HG03460 (cell line): ENCODE data around the gene MSH3.
"Not testable (repeated sequence)": the region's sequence is repeated elsewhere in the genome, so short reads cannot be mapped to it uniquely, and the experiment has no call there.

Experiments used
- ATAC-seq: cut with Tn5 transposase; IDR thresholded peaks from one replicate; pipeline ENCODE4 v1.9.1; 2021; ENCODE audit not compliant: unreplicated experiment

Gene MSH3

GRCh38 chr5:80705216-80705769, 50.8 kb downstream of the MSH3 start:
- ATAC-seq: no peak

GRCh38 chr5:80705801-80706200, 51.3 kb downstream of the MSH3 start:
- ATAC-seq: no peak

GRCh38 chr5:80706835-80707447, 52.5 kb downstream of the MSH3 start:
- no peak for ATAC-seq

GRCh38 chr5:80707645-80708044, 53.2 kb downstream of the MSH3 start:
- no peak for ATAC-seq

GRCh38 chr5:80711216-80711615, 56.8 kb downstream of the MSH3 start:
- ATAC-seq: no peak

GRCh38 chr5:80711938-80712337, 57.5 kb downstream of the MSH3 start:
- no peak for ATAC-seq

- ATAC-seq: no peak
These were observed 58.5 kb downstream of the MSH3 start for GRCh38 chr5:80712919-80713318.

- ATAC-seq: no peak
These were observed 59.2 kb downstream of the MSH3 start for GRCh38 chr5:80713631-80714030.

GRCh38 chr5:80714570-80715298, 60.3 kb downstream of the MSH3 start:
- ATAC-seq: no peak

- ATAC-seq: no peak
These were observed 61.4 kb downstream of the MSH3 start for GRCh38 chr5:80715887-80716286.

- ATAC-seq: no peak
These were observed 65.7 kb downstream of the MSH3 start for GRCh38 chr5:80720181-80720580.

- no peak for ATAC-seq
These were observed 68.5 kb downstream of the MSH3 start for GRCh38 chr5:80722916-80723315.

GRCh38 chr5:80725446-80725845, 71.0 kb downstream of the MSH3 start:
- ATAC-seq: no peak

- ATAC-seq: no peak
These were observed 82.3 kb downstream of the MSH3 start for GRCh38 chr5:80736730-80737129.

GRCh38 chr5:80738466-80738865, 84.0 kb downstream of the MSH3 start:
- no peak for ATAC-seq

- no peak for ATAC-seq
These were observed 84.6 kb downstream of the MSH3 start for GRCh38 chr5:80739057-80739456.

- ATAC-seq: no peak
These were observed 85.0 kb downstream of the MSH3 start for GRCh38 chr5:80739496-80739895.

GRCh38 chr5:80739898-80740297, 85.4 kb downstream of the MSH3 start:
- ATAC-seq: no peak

- ATAC-seq: not testable (repeated sequence)
These were observed 86.0 kb downstream of the MSH3 start for GRCh38 chr5:80740488-80740887.

GRCh38 chr5:80740999-80741398, 86.5 kb downstream of the MSH3 start:
- ATAC-seq: no peak

- ATAC-seq: no peak
These were observed 89.7 kb downstream of the MSH3 start for GRCh38 chr5:80744149-80744548.

- ATAC-seq: no peak
These were observed 91.0 kb downstream of the MSH3 start for GRCh38 chr5:80745490-80745889.
